NCI-H82 (cell line): Measurements from ENCODE around the gene GNAZ.

ENCODE experiments used
- DNase-seq: peaks from one replicate; lab custom pipeline; 2025; lab: John Stamatoyannopoulos, UW

Gene GNAZ

DNA sequence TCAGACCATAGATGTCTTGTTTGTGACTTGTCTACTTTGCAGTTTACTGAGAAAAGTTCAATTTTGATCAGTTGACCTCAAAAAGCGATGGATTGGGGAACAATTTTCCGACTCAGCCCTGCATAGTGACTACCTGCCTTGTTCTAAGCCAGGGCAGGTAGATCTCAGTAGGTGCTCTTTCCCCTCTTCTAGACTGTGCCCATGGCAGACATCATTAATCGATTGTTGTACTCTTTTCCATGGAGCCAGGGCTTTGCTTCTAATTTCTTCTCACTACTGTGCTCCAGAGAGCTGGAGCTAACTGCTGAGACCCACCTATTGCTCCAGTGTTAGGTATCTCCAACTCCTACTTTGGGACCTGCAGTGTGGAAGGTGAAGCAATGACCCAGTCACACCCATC lies 84.8 kb downstream of the GNAZ start:
- DNase-seq, result no peak

DNA sequence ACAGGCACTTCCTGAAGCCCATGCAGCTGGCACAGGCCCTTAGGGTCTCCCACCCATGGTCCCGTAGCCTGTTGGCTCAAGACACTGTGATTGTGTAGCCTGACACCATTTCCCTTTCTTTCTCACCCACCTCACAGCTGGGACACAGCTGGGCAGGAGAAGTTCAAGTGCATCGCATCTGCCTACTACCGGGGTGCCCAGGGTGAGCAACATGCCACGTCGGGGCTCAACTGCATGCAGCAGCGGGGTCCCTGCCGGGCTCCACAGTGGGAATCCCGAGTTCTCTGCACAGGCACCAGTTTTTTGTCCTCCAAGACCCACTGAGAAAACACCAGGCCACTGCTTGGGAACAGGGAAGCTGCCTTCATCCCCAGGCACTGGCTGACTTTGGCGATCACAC lies 85.5 kb downstream of the GNAZ start:
- DNase-seq, result no peak

DNA sequence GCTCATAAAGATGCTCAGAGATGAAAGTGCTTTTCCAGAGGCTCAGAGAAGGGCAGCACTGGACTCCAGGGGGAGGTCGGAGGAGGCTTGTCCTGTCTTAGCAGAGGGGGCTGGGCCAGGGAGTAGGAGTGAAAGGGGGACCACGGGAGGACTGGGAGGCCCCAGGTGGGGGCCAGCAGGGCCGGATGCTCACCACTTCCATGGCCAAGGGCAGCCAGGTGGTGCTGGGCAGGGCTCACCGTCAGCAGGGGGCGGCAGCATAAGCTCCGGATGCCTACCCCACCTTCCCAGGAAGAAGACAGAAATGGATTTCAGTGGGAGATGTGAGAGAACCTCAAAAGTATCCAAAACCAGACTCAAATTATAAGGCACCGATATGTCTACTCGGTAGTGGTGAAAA lies 86.0 kb downstream of the GNAZ start:
- no peak for DNase-seq

DNA sequence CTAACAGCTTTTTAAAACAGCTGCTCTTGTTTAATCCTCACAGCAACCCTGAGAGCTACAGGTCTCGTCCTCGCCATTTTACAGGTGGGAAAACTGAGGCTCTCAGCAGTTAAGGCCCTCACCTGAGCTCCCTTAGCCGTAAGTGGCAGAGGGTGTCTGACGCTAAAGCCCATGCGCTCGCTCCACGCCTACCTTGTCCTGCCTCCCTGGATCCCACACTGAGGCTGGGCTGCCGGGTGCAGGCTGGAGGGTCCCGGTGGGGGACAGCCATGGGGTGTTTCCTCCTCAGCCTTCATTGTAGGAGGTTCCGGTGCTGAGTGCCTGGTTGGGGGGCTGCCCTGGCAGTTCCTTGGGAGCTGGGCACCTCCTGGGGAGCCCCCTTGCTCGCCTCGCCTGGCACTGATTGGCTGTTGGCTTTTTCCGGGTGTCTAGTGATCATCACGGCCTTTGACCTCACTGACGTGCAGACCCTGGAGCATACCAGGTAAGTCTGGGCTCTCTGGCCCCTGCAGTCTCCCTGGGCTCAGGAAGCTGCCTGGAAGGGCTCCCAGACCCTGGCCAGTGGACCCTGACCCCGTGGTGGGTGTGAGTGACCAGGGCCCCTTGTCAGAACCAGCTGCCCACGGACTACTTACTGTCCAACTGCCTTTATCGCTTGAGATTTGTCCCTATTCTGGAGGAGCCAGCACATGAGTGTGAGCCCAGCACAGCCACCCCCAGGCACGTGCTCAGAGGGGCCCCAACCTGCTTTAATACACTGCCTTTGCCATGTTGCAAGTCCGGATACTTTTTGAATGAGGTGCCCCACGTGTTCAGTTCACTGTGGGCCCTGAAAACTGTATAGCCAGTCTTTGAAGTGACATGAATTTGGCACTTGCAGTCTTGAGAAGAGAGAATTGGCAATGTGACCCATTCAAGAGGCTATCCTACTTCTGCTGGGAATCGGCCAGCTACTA lies 87.5 kb downstream of the GNAZ start:
- DNase-seq, result peak; percentile 5

DNA sequence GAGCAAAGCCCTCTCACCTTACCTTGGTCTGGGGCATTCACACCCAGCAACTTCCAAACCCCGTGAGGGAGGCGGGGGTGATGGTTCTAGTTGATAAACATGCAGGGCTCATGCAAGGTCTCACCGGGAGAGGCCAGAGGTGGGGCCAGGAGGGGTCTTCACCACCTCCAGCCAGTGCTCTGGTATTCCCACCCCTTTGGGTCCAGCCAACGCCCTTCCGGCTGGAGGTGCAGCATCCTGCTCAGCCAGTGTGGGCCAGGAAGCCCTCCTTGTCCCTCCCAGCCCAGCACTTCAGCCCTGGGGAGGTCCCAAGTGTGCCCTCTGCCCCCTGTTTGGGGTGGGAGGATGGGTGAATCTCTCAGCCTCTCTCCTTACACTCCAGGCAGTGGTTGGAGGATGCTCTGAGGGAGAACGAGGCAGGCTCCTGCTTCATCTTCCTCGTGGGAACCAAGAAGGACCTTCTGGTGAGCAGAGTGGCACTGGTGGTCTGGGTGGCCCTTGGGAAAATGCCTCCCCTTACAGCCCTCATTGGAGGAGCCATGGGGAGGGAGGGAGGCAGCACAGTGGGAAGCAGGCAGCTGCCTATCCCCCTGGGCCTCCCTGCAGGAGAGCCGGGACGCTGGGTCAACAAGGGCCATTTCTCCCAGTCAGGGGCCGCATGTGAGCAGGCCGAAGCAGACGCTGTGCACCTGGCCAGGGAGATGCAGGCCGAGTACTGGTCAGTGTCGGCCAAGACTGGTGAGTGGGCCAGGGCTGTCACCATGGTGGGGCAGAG lies 88.4 kb downstream of the GNAZ start:
- no peak for DNase-seq

DNA sequence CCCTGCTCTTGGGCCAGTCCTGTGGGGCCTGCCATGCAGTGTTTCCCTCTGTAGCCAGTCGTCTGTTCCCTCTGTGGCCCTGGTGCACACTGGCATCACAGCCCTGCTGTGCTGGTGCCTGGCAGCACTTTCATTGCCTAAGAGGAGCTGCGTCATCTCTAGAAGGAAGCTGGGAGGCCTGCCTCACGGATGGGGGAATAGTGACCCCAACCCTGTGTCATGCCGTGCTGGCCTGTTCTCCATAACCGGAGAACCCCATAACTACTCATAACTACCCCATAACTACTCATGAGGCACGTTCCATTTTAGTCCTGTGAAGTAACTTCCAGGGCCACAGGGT lies 88.9 kb downstream of the GNAZ start:
- DNase-seq, result no peak

DNA sequence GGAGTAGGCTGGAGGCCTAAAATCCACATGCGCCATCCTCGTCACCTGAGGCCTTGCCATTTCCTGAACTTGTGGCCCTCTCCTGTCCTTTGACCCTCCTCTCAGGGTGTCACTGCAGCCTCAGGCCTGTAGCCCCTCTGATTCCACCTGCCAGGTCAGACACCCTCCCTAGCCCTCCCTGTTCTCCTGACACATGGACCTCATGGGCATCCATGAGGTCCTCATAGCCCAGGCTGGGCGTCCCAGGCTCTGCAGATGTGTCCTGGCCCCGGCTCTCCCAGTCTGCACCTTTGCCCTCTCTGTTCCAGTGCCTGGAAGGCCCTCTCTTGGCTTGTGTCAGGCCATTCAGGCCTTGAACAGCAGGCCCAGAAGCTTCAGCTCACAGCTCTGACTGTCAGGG lies 90.7 kb downstream of the GNAZ start:
- no peak for DNase-seq

DNA sequence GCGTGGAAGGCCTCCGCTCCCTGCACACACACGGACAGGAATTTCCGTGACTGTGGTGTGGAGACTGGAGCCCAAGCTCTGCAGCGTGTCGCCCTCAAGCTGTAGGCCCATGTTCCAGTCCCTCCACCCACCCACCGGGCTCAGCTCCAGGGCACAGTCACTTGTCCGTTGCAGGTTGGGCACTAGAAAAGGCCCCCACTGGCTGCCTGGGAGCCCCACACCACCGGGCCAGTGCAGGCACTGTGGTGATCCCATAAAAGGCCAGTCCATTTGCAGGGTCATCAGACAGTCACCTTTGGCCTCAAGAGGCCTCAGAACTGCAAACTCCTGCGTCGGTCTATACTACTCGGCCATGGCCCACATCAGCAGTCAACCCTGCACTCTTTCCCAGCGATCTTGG lies 91.3 kb downstream of the GNAZ start:
- DNase-seq, result no peak

DNA sequence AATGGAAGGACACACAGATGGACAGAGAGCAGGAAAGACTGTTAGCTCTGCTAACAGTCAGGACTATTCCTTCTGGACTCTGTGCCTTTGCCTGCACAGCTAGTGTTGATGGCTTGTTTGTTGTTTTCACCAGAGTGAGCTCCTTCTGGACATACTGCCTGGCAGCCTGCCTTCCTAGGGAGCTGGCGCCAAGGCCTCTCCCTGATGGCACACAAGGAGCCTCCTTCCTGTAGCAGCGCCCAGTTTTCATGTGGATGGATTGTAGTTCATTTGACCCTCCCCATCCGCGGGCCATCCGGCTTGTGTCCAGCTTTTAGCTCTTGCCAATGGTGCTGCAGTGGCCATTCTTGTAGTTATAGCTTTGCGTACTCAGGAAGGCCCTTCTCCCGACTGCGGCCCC lies 93.3 kb downstream of the GNAZ start:
- no peak for DNase-seq

DNA sequence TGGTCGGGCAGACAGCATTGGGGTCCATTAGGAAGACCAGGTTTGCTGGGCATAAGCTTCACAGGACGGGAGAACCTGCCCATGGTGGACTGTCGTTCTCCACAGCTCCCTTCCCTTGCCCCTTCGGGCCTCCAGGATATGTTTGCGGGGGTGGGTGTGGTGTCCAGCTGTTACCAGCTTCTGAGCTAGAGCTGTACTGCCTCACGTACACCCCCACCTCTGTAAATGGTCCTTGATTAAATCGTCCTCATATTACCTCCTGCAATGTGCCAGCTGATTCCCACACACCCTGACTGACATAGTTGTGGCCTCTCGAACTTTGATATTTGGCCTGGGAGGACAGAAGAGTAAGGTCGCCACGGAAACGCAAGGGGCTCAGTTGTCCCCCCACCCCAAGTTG lies 93.8 kb downstream of the GNAZ start:
- no peak for DNase-seq

DNA sequence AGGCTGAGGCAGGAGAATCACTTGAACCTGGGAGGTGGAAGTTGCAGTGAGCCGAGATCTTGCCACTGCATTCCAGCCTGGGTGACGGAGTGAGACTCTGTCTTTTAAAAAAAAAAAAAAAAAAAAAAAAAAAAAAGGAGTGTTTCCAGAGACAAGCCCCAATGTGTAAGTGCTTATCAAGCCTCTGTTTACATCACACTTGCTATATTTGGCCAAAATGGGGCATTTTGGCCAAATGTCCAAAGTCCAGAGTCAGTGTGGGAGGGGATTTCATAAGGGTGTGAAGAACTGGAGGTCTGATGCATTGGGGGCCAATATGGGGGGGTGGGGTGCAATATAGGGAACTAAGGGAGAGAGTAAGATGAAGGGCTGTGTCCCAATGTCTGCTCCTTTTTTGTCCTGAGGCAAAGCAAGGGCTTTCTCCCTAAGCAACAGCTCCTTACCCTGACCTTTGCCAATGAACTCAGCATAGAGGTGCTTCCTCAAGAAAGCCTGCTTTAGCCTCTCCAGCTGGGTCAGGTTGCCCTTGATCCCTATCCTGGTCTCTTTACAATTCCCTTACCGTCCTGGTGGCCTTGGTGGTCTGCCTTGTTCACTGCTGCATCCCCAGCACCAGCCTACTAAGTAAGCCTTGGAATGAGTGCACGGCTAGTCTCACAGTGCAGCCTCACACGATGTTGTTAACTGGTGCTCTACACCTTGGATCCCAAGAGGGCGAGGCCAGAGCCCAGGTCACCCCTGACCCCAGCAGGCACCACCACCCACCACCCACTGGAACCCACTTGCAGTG lies 95.9 kb downstream of the GNAZ start:
- no peak for DNase-seq

DNA sequence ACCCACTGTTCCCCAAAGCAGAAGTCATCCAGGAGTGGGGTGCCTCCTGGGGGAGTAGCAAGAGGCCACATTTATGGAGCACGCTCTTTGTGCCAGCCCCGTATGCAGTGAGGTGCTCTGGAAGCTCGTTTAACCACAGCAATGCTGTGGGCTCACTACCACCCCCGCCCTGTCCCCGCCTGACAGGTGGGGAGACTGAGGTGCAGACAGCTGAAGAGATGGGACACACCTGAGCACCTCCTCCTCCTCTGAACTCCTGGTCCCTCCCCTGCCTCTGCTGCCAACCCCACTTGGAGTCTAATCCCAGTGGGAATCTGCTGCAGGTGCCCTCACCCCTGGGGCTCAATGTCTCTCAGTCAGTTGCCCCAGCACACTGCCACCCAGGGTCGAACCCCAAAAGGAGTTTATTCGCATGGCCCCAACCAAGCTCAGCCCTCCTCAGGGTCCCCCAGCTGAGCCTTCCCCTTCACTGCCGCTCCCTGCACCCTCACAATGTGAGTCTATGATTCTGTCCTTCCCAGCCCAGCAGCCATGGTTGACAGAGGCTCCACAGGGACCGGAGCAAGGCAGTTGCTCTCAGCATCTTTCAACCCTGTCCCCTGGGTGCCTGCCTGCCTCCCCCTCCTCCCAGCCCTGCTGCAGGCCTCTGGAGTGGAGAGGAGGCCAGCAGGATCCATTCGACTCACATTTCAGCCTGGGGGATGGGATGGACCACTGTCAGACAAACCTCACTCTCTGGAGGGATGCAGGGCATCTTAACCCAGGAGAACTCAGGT lies 96.7 kb downstream of the GNAZ start:
- DNase-seq, result no peak

DNA sequence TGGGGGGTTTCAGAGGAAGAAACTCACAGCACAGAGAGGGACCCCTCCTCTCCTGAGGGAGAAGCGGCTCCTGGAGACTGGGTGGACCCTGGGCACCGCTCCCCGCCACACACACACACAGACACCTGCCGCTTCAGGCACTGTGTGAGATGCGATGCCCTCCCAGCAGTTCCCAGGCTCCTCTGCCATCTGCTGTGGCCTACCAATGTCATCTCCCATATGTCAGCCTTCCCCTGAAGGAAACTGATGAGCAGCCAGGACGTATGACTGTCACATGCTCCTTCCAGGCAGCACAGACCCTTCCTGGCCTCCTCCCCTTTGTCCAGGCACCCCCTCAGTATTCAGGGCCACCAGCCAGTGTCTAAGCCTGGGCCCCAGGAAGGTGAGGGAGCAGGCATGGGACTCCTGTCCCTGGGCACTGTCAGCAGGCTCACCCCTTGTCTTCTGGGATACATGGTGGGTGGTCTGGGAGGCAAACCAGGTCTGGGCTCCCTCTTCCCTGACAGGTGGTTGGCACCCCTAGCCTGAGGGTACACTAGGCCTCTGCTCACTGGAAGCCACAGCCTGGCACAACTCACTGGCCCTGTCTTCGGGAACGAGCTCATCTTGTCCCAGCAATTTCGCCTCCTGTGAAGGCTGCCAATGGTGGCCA lies 98.2 kb downstream of the GNAZ start:
- peak; percentile 39 for DNase-seq

DNA sequence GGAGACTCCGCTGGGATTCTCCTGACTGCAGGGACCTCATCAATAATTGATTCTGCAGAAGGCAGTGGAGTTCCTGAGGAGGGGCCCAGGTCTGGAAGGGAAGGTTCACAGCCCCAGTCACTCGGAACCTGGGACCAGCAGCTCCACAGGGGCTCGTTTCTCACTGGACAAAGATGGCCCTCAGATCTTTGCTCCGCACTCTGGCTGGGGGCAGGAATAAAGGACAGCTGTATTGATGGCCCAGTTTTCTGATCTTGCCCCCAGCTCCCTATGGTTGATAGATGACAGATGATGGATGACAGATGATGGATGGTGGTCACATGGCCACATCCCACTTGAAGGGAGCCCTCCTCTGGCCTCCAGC lies 98.7 kb downstream of the GNAZ start:
- no peak for DNase-seq
